Frontal cortex (tissue), 4 donors: Measurements from ENCODE around the gene PRKCB. TPM values are rescaled to one million over a fixed set of nuclear protein-coding genes. Genes with fewer than 3 reads are reported as not detected.
"Not testable (repeated sequence)": the region's sequence is repeated elsewhere in the genome, so short reads cannot be mapped to it uniquely, and the experiment has no call there.

Source experiments
- DNase-seq, 2 donors: peaks; one replicate each; pipeline ENCODE4 v3.0.0; 2012; ENCODE audit warnings: low spot score in 2 of 2
- FAIRE-seq: peaks from 2 replicates; lab custom pipeline; 2012; peaks lifted over from hg19 to GRCh38; lab: Jason Lieb, UNC
- total RNA-seq: library from RNA; depleted of rRNA; stranded (reverse); fragments of >200 nt; gene quantifications from one replicate; pipeline ENCODE4 v1.2.3, GENCODE V29; 2014
- donor health status: control.
- donor health status: control.
- donor health status: control.

The PRKCB gene
- total RNA-seq, 1 donor from 2014 or later = 49.3 TPM

GRCh38 chr16:23987443-23987842, 151.7 kb downstream of the PRKCB start:
- no peak for FAIRE-seq
- no peak for DNase-seq

GRCh38 chr16:23990507-23990906, 154.7 kb downstream of the PRKCB start:
- no peak for DNase-seq
- no peak for FAIRE-seq

GRCh38 chr16:23991066-23991465, 155.3 kb downstream of the PRKCB start:
- DNase-seq = no peak
- no peak for FAIRE-seq

- FAIRE-seq = no peak
These were observed 158.8 kb downstream of the PRKCB start for GRCh38 chr16:23994615-23995014.

GRCh38 chr16:23996258-23996955, 160.6 kb downstream of the PRKCB start:
- FAIRE-seq (no peak), DNase-seq (no peak)

More at GRCh38 chr16:23994615-23995014, 158.8 kb downstream of the PRKCB start:
- DNase-seq = no peak

- FAIRE-seq = no peak
- DNase-seq = no peak
These were observed 163.0 kb downstream of the PRKCB start for GRCh38 chr16:23998771-23999170.

- no peak for DNase-seq
- FAIRE-seq = no peak
These were observed 163.9 kb downstream of the PRKCB start for GRCh38 chr16:23999663-24000062.

- FAIRE-seq (no peak), DNase-seq (no peak)
These were observed 165.9 kb downstream of the PRKCB start for GRCh38 chr16:24001710-24002109.

GRCh38 chr16:24002619-24003018, 166.8 kb downstream of the PRKCB start:
- DNase-seq = no peak
- FAIRE-seq = no peak

GRCh38 chr16:24005577-24005976, 169.8 kb downstream of the PRKCB start:
- FAIRE-seq = no peak
- DNase-seq = no peak

- FAIRE-seq = no peak
- no peak for DNase-seq
These were observed 171.6 kb downstream of the PRKCB start for GRCh38 chr16:24007391-24007790.

- DNase-seq = no peak
- FAIRE-seq = no peak
These were observed 172.2 kb downstream of the PRKCB start for GRCh38 chr16:24007934-24008333.

- FAIRE-seq (no peak), DNase-seq (no peak)
These were observed 173.3 kb downstream of the PRKCB start for GRCh38 chr16:24009098-24009497.

GRCh38 chr16:24009955-24010354, 174.2 kb downstream of the PRKCB start:
- DNase-seq (no peak), FAIRE-seq (no peak)

- DNase-seq = peak; percentile 38 to 51
- FAIRE-seq = no peak
These were observed 174.8 kb downstream of the PRKCB start for GRCh38 chr16:24010440-24011089.

GRCh38 chr16:24011237-24011636, 175.5 kb downstream of the PRKCB start:
- no peak for FAIRE-seq
- DNase-seq = no peak

GRCh38 chr16:24013054-24013636, 177.4 kb downstream of the PRKCB start:
- no peak for DNase-seq
- FAIRE-seq = no peak

- no peak for FAIRE-seq
These were observed 178.3 kb downstream of the PRKCB start for GRCh38 chr16:24013864-24014645.

GRCh38 chr16:24014955-24015354, 179.2 kb downstream of the PRKCB start:
- DNase-seq, FAIRE-seq: not testable (repeated sequence)

More at GRCh38 chr16:24013864-24014645, 178.3 kb downstream of the PRKCB start:
- DNase-seq = no peak

GRCh38 chr16:24015923-24016322, 180.1 kb downstream of the PRKCB start:
- FAIRE-seq = no peak
- no peak for DNase-seq
